NCI-H69 (cell line): Measurements from ENCODE around the gene USP36.

Experiments
- DNase-seq: peaks from one replicate; lab custom pipeline; 2025; lab: John Stamatoyannopoulos, UW

USP36 gene

DNA sequence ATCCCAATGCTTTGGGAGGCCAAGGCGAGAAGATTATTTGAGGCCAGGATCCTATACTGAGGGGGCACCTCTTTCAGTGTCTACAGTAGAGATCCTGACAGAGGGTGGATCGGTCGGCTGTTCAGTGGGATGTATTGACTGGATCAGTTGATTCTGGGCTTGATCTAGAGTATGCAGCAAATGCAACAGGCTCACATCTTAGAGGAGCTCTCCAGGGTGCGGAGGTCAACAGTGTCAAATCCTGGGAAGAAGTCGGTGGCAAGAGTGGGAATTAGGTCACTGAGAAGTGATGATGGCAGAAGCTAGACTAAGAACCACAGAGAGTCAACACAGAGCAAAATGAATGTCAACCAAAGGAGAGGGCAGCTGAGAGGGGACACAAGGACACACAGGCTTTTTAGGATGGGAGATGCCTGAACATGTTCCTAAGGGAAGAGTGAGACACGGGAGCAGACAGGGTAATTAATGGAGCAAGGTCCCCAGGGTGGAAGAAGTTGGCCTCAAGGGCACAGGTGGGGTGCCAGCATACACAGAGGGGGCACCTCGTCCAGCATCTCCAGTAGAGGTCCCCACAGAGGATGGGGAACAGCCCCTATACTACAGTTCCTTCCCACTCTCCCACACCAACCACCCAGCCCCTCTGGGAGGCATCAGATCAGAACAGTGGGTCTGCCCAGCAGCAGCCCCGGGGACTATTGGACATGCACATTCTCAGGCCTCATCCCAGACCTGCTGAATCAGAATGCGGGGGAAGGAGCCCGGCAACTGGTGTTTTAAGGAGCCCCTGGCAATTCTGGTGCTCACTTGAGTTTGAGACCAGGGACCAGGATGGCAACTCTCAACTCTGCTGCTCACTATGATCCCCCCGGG is 48.5 kb downstream of the USP36 start:
- no peak for DNase-seq

DNA sequence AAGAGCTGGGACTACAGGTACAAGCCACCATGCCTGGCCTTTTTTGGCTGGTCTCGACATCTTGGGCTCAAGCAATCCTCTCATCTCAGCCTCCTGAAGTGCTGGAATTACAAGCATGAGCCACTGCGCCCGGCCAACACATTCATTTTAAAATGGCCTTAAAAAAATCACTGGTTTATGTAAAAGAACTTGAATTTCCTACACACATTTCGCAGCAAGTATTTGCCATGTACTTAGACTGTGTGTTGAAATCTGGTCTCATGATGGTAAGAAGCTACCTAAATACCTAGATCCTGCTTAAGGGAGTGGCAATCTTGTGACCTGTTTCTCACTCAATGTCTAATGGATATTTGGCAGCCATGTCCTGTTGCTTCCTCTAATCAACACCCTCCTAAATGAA is 50.1 kb downstream of the USP36 start:
- no peak for DNase-seq

DNA sequence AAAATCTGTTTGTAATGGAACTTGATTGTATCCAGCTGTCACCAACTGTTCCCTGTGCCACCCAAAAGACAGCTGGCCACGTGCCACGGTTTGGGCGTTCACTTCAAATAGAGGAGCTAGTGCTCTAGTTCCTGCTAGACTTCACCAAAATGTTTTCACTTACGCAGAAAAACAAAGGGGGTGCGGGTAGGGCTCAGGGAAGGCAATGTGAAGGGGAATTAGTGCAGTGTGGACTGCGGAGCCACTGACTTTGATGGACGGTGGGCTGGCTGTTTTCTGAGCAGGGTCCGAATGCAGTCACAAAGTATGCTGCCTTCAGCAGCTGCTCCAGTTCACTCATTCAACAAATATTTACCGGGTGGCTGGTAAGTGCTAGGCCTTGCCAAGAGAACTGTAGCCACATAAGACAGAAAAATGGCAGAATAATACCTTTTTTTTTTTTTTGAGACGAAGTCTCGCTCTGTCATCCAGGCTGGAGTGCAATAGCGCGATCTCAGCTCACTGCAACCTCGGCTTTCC is 50.9 kb downstream of the USP36 start:
- peak; percentile 86 for DNase-seq

DNA sequence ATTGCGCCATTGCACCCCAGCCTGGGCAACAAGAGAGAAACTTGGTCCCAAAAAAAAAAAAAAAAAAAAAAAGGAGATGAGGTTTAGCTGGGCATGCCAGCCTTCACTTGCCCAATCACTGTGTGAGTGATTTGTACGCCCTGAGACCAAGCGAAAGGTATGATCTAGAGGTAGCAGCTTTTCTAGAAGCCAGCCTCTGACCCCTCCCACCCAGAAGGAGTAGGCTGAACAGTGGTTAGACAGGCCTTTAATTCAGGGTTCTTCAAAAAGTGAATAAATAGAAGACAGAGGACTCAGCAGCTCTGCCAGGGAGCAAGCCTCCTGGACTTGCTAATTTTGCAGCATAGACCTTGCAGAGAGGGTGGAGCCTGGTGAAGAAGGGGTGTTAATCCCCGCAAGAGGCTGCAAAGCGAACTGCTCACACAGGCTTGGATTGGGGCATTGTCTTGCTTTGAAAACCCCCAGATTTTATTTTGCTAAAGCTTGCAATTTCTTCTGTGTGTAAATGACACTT is 51.4 kb downstream of the USP36 start:
- no peak for DNase-seq

DNA sequence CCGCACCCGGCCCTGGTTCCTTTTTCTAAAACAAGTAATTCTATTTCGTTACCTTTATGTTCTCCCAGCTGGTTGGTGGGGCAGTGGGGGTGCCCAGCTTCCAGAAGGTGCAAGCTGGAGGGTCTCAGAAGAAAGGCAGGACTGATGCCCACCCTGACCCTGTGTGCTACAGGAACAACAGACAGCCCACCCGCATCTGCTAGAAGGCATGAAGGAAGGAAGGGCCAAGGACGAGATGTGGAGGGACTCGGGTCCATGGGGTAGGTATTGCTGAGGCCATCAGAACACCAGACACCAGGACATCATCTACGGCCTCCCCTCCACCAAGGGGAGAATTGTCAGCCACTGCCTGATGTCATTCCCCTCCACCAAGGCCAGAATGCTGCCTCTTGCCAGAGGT is 52.2 kb downstream of the USP36 start:
- DNase-seq, result no peak

DNA sequence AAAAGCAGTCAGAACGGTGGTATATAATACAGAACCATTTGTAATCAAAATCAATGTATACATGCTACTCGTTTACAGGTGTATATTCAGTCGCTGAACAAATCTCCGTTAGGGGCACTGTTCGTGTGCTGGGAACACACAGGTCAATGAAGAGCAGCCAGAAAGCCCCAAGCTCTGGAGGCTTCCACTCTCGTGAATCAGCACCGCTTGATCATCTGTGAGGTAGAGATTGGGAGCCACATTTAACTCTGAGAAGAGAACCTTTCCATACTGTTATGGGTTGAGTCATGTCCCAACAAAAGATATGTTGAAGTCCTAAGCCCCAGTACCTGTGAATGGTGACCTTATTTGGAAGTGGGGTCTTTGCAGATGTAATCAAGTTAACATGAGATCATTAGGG is 53.2 kb downstream of the USP36 start:
- no peak for DNase-seq

DNA sequence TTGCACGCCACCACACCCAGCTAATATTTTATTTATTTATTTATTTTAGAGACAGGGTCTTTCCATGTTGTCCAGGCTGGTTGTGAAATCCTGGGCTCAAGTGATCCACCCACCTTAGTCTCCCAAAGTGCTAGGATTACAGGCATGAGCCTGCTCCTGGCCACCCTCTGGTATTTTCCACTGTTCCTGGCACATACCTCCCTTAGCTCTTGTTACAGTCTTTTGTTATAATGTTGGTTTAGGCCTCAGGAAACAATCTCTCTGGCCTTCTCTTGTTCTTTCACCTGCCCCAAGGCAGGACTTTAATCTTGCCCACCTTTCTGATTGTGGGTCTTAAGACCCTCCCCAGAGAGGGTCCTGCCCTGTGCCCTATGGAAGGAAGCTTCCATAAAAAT is 55.0 kb downstream of the USP36 start:
- peak; percentile 45 for DNase-seq

DNA sequence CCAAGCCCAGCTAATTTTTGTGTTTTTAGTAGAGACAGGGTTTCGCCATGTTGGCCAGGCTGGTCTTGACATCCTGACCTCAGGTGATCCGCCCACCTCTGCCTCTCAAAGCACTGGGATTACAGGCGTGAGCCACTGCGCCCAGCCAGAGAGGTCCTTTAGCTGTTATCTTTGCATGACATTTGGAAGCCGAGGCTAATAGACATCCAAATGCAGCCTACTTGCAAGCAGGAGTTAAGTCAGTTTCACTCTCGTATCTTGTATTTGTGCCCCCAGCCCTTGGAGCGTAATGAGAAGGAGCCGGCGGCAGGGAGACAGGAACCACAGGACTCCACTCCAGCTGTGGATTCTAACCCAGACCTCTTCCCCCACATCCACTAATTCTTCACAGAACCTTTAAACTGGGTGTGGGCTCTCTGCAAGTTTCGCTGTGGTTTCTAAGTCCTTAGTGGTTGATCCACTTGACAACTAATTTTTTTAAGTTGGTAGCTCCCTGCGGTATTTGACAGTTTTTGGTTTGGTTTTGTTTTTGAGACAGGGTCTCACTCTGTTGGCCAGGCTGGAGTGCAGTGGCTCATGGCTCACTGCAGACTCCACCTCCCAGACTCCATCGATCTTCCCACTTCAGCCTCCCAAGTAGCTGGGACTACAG is 55.5 kb downstream of the USP36 start:
- no peak for DNase-seq

DNA sequence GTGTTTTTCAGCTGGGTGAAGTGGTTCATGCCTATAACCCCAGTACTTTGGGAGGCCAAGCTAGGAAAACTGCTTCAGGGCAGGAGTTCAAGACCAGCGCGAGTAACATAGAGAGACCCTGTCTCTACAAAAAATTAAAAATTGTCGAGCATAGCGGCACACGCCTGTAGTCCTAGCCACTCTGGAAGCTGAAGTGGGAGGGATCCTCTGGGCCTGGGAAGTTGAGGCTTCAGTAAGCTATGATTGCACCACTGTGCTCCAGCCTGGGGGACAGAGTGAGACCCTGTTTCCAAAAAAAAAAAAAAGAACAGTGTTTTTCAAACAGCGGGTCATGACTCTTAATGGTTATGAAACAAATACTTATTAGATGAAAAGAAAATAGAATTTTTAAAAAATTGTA is 56.3 kb downstream of the USP36 start:
- DNase-seq, result no peak

DNA sequence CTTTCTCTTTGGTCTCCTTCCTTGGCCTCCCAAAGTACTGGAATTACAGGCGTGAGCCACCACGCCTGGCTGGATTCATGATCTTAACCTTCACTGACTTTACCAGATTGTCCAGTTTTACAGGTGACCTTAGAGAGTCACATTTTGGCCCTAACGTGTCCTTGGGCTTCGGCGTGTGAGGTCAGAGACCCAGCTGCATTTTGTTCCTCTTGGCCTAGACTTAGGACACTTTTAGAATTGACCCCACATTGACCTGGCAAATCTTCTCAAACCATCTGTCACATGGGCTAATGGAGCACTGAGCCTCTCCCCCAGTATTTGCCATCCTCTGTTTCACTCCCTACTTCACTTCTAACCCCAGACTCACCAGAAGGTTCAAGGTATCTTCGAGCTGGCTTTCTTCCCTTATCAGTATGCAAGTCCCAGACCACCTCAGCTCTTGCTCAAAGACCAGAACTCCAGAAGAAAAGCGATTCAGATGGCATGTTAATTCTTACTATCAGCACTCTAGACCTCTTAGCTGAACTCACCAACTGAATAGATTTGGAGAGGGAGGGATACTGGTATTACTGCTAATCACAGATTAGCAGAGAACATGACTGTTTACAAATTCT is 56.8 kb downstream of the USP36 start:
- DNase-seq, result no peak

DNA sequence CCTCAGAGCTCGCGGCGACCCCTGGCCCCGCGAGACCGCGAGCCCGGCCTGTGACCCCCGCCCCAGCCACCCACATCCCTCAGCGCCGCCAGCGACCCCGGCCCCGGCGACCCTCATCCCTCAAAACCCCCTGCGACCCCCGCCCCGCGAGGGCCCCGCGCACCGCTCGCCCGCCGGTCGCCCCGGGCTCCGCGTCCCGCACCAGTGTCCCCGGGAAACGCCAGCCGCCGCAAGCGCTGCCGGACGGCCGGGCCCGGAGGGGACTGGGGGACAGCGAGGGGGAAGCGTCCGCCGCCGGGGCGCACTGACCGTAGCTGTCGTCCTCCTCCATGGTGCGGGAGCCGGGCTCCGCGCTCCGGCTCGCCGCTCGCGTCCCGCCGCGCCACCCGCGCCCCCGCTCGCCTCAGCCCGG is 58.7 kb downstream of the USP36 start, which contains the start of gene CYTH1:
CYTH1 (minus strand) TSS at position 381 of the 412 bp plus-strand sequence; CDS start at position 331, 50 bp downstream.
- DNase-seq, result no peak

DNA sequence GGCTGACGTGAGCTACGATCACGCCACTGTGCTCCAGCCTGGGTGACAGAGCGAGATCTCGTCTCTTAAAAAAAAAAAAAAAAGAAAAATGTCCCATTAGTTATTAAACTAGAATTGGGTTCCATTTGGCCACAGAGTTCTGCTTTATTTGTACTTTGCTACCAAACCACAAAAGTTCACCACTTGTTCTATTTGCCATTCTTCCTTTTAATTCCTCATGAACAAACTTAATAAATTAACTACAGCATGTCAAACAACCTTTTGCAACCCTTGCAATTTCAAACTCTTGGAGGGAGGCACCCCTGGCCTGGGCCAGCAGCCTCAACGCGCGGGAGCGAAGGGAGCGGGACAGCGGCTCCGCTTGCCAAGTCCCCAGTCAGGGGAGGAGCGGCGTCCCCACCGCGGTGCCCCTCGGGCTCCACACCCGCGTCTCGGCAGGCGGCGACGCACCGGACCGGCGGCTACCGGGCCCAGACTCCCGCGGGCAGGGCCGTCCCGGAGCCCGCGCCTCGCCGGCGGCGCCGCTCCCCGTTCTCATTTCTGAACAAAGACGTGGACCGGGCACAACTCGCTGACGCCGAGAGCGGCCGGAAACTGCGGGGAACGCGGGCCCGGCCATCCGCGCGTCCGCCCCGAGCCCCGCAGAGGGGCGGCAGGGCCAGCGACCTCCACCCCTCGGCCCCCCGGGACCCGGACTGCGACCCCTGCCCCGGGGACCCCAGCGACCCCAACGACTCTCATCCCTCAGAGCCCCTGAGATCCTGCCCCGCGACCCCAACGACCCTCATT is 59.3 kb downstream of the USP36 start:
- DNase-seq, result peak; percentile 52

DNA sequence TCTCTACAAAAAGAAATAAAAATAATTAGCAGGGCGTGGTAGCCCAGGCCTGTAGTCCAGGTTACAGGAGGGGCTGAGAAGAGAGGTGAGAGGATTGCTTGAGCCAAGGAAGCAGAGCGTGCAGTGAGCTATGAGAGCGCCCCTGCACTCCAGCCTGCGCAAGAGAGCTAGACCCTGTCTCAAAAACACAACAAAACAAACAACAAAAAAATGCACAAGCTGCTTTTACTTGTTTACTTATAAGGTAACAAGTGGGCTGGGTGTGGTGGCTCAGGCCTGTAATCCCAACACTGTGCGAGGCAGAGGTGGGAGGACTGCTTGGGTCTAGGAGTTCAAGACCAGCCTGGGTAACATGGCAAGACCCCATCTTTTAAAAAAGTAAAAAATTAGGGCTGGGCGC is 60.3 kb downstream of the USP36 start:
- DNase-seq, result peak; percentile 48

DNA sequence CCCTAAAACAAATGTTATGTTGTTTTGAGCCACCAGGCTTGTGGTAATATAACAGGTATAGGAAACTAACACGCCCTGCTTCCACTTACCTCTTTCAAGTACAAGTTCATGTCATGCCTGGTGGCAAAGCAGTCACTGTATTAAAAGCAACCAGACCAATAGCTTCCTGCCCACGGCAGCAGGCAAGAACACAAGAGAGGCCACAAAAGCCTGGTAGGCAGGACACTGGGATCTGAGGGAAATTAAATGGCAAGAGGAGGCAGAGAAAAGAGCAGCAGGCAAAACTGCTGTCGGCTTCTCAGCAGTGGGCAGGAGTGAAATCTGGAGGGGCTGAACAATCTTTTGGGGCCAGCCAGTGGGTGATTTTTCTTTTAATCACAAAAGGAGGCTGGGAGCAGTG is 60.8 kb downstream of the USP36 start:
- DNase-seq, result peak; percentile 53

DNA sequence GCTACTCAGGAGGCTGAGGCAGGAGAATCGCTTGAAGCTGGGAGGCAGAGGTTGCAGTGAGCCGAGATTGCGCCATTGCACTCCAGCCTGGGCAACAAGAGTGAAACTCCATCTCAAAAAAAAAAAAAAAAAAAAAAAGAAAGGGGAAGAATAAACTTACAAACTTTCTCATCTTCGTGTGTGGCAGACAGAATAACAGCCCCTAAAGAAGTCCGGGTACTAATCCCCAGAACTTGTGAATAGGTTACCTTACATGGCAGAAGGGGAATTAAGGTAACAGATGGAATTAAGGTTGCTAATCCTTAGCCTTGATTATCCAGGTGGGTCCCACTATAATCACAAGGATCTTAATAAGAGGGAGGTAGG is 61.3 kb downstream of the USP36 start:
- peak; percentile 34 for DNase-seq

DNA sequence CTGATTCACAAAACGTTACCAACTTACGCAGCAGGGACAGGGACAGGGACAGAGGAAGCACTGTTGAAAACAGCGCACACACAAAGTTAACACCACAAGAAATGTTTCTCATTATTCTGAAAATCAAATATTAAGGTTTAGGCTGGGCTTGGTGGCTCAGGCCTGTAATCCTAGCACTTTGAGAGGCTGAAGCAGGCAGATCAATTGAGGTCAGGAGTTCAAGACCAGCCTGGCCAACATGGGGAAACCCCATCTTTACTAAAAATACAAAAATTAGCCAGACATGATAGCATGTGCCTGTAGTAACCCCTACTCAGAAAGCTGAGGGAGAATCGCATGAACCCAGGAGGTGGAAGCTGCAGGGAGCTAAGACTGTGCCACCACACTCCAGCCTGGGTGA is 62.7 kb downstream of the USP36 start:
- no peak for DNase-seq

DNA sequence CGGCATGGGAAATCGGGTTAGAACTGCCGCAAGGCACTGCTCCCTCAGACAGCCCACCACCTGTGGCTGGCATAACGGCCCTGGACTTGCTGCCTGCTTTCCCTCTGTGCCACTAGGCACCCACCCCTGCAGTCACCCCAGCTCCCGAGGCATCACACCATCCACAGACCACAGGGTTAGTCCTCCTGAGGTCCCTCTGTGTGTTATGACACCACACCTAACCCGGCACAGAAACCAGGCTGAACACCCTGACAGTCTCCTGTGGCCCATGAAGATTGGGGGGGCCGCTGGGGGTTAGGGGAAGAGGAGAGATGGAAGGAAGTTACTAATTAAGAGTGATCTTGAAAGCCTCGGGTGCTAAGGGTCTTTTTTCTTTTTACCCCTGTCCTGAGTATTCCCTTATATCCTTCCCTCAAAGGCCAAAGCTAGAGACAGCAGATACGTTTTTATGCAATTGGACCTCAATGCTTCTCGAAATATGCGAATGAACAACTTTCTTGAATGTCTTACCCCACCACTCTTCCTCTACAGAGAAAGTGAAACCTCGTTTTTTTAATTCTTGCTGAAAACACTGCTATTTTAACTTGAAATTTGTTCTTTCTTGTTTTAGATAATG is 65.5 kb downstream of the USP36 start:
- no peak for DNase-seq

DNA sequence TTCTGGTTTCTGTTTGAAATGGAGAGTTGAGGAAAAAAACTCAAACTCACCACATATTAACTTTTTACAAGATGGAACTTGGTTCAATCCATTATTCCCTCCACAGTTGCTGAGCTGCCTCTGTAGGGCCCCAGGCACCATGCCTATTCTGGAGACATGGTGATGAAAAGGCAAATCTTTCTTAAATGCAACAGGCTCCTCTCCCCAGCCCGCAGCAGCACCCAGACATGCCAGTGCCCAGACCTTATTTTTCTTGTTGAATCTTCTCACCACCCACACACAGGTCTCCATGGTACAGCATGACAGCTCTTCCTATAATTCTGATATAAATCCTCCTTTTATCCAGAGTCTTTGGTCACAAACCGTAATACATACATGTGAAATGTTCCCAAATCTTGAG is 66.2 kb downstream of the USP36 start:
- DNase-seq, result no peak

DNA sequence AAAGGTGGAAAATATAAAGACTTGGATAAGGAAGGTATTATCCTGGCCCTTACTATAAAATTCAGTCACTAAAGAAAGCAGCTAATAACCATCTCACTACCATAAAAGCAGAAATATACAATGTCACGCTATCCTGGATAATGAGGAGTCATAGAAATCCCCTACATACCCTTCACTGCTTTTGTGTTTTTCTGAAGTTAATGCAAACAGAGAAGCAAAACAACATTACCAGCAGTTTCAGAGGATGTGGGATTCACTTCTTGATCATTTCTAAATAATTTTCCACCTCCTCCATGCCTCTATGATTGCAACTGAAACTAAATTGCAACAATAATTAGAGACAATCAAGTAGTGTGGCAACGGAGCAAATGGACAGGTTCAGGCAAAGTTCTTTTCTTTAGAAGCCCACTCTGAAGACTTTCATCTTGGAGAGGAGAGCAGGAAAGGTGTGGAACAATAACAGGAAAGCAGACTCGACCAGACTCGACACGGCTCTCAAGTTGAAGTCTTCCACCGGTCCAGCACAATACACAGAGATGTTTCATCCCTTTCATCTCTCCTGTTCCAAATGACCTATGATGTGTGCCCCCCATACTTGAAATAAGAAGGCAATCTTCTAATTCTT is 68.7 kb downstream of the USP36 start:
- no peak for DNase-seq

DNA sequence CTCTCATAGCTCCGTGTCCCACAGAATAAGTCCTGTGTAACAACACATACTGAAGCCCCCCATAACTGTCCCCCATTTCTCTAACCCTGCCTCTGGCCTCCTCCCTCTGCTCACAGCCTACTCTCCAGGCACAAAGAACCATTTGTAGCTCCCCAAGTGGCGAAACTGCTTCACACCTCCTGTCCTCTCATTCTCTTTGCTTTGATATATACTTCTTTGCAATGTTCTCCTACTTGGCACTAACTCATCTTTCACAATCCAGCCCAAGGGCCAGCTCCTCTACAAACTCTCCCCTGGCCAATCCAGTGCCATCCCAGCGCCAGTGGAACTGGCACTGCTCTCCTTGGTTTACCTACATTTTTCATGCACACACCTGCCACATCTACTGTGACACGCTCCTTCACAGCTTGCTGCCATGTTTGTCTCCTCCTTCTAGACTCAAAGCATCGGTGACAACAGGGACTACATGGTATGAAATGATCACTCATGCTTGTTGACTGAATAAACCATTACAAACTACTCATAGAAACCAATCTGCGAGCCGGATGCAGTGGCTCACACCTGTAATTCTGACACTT is 71.3 kb downstream of the USP36 start:
- DNase-seq, result no peak

DNA sequence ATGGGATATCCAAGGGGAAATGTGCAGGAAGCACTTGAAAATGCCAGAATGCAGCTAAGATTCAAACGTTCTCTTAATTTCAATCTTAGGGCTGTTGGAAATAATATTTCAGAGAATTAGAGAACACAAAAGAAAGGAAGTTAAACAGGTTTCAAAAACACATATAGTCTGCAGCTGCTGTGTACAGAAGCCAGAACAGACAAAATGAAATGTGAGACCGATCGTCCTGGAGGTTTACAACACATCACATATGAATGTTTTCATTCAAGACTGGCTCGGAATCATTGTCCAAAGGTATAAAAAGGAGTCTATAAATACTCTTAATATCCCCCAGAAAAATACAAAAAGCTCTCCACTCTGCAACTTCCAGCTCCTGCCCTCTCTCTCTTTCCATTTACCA is 72.8 kb downstream of the USP36 start:
- DNase-seq, result no peak
